ENCODE data around the gene NOL9.

NOL9 gene

DNA sequence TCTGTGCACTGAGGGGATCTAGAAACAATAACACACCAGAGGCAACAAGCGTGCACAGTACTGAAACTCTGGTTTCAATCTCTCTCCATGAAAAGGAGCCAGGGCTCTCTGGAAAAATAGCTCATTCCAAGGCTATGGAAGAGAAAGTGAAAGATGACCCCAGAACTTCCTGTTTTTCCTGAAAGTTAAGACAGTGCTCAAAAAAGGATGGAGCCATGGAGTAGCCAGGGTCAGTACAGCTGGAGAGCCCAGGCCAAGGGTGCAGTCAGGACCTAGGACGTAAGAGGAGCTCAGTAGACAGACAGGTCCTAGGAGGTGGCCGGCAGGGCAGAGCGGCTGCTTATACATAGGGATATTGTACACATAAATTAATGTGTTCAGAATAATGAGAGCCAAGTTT is 19.1 kb downstream of the NOL9 start:
- TF ChIP-seq SPI1 (IDR thresholded peaks at IDR 0.05; ENCODE audit: borderline replicate concordance, low read depth) (no peak), REST (IDR thresholded peaks at IDR 0.05; ENCODE audit: insufficient replicate concordance, low read depth) (no peak), POLR2AphosphoS5 (IDR thresholded peaks at IDR 0.05; ENCODE audit: low read depth) (no peak), CTCF (IDR thresholded peaks at IDR 0.05; ENCODE audit: insufficient read depth, low read length) (no peak), GABPA (IDR thresholded peaks at IDR 0.05; ENCODE audit: low read depth) (no peak)
- H3K4me3 ChIP-seq (replicated peaks; ENCODE audit: insufficient read depth, low read length), result no peak overlapping the region
- H3K27me3 ChIP-seq (ENCODE audit: insufficient read depth, poor library complexity, severe bottlenecking), result no peaks in the 10 kb centered on the region
- DNase-seq (ENCODE audit: low read depth in 1 of 2, low spot score in 1 of 2), result no peak
- no peak overlapping the region for H3K27ac ChIP-seq (replicated peaks)

GRCh38 chr1:6534248-6534822 is 20.0 kb downstream of the NOL9 start:
- Histone ChIP-seq H3K27ac (replicated peaks) (no peak overlapping the region), H3K4me3 (replicated peaks; ENCODE audit: insufficient read depth, low read length) (no peak overlapping the region), H3K27me3 (ENCODE audit: insufficient read depth, poor library complexity, severe bottlenecking) (no peaks in the 10 kb centered on the region)
- no peak for DNase-seq (ENCODE audit: low read depth in 1 of 2, low spot score in 1 of 2)
- TF ChIP-seq SPI1 (IDR thresholded peaks at IDR 0.05; ENCODE audit: borderline replicate concordance, low read depth) (no peak), REST (IDR thresholded peaks at IDR 0.05; ENCODE audit: insufficient replicate concordance, low read depth) (no peak), GABPA (IDR thresholded peaks at IDR 0.05; ENCODE audit: low read depth) (no peak), POLR2AphosphoS5 (IDR thresholded peaks at IDR 0.05; ENCODE audit: low read depth) (no peak), CTCF (IDR thresholded peaks at IDR 0.05; ENCODE audit: insufficient read depth, low read length) (no peak)

- no peak for DNase-seq (ENCODE audit: low read depth in 1 of 2, low spot score in 1 of 2)
- Histone ChIP-seq H3K4me3 (replicated peaks; ENCODE audit: insufficient read depth, low read length) (no peak overlapping the region), H3K27me3 (ENCODE audit: insufficient read depth, poor library complexity, severe bottlenecking) (no peaks in the 10 kb centered on the region), H3K27ac (replicated peaks) (no peak overlapping the region)
- TF ChIP-seq CTCF (IDR thresholded peaks at IDR 0.05; ENCODE audit: insufficient read depth, low read length), result no peak
- TF ChIP-seq SPI1 (IDR thresholded peaks at IDR 0.05; ENCODE audit: borderline replicate concordance, low read depth), result peak; percentile 44
Measured at GRCh38 chr1:6531996-6532395, 22.3 kb downstream of the NOL9 start.
